ENCODE data around the gene CLCN4.

Gene CLCN4

DNA sequence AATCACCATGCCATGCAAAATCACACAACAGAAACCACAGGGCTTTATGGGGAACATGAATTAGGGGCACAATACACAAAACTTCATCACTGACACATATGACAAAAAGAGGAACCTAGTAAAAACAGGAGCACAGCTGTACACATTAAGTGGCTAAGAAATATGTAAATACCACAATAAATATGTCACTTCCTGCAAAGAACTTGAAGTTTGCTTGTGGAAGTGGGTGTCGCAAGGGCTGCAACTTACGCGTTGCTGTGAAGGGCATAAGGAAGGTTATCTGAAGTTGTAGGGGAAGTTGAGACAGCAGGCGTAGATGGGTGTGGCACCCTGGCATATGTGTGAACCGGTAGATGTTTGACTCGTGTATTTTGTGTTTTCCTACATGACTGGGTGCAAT is 42.4 kb downstream of the CLCN4 start:
- no peak for TF ChIP-seq POLR2A (IDR thresholded peaks at IDR 0.05; ENCODE audit: low read length)
- no peak for TF ChIP-seq GATA1 (IDR thresholded peaks at IDR 0.05; ENCODE audit: low read depth, low read length)

DNA sequence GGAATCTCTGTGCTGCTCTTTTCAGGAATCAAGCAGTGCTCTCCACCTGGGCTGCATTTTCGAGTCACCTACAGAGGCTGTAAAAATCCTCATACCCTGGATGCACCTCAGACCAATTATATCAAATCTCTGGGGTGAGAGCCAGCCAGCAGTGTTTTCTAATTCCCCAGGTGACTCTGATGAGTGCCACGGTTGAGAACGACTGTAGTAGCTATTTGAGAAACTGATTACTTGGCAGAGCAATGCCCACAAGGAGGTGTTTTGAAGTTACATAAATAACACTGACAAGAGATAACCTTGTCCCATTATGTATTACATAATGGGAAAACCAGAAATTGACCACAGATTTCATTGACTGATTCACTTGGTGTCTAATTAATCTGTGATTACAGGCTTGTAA is 46.8 kb downstream of the CLCN4 start:
- TF ChIP-seq POLR2A (IDR thresholded peaks at IDR 0.05; ENCODE audit: low read length) (no peak), GATA1 (IDR thresholded peaks at IDR 0.05; ENCODE audit: low read depth, low read length) (no peak)
- DNase-seq: no peak

More for the DNA sequence above, 42.4 kb downstream of the CLCN4 start:
- DNase-seq: peak; percentile 50 to 70

DNA sequence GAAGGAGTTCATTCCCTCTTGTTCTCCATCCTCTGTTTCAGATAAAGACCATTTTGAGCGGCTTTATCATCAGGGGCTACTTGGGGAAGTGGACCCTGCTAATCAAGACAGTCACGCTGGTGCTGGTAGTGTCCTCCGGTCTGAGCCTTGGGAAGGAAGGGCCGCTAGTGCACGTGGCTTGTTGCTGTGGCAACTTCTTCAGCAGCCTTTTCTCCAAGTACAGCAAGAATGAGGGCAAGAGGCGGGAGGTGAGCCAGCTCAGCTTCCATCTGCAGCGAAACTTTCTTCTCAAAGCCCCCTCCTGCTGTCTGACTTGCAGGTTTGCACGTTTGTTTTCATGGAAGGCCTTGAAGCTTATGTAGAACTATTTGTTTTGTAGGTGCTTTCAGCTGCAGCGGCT is 49.5 kb downstream of the CLCN4 start:
- TF ChIP-seq GATA1 (IDR thresholded peaks at IDR 0.05; ENCODE audit: low read depth, low read length) (no peak), POLR2A (IDR thresholded peaks at IDR 0.05; ENCODE audit: low read length) (no peak)
- DNase-seq: no peak

DNA sequence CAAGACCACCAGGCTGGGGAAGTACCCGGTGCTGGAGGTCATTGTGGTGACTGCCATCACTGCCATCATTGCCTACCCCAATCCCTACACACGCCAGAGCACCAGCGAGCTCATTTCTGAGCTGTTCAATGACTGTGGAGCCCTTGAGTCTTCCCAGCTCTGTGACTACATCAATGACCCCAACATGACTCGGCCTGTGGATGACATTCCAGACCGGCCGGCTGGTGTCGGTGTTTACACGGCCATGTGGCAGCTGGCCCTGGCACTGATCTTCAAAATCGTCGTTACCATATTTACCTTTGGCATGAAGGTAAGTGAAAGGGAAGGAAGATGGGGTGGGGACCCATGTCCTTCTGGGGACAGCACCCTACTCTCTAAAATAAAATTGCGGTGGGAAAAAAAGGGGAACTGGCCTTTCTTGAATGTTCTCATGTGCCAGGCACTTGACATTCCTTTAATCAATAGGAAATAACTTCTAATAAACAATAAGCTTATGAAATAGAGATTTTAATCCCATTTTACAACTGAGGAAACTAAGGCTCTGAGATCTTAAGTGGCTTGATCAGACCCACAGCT is 51.6 kb downstream of the CLCN4 start:
- no peak for TF ChIP-seq POLR2A (IDR thresholded peaks at IDR 0.05; ENCODE audit: low read length)
- no peak for TF ChIP-seq GATA1 (IDR thresholded peaks at IDR 0.05; ENCODE audit: low read depth, low read length)
- no peak for DNase-seq

DNA sequence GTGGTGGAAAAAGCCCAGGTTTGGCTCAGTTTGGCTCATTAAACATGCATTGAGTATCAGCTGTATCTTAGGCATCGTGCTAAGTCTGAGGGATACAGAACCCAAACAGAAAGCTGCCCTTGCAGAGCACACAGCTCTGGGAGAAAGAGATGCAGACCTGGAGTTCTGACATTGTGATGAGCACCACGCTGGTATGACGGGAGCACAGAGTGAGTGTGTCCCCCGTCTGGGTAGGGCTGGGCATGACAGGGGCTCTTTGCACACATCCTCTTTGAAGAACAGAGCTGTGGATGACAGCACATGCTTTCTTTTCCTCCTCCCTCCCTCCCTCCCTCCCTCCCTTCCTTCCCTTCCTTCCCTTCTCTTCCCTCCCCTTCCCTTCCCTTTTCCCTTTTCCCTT is 52.2 kb downstream of the CLCN4 start:
- TF ChIP-seq POLR2A (IDR thresholded peaks at IDR 0.05; ENCODE audit: low read length) (no peak), GATA1 (IDR thresholded peaks at IDR 0.05; ENCODE audit: low read depth, low read length) (no peak)
- no peak for DNase-seq

DNA sequence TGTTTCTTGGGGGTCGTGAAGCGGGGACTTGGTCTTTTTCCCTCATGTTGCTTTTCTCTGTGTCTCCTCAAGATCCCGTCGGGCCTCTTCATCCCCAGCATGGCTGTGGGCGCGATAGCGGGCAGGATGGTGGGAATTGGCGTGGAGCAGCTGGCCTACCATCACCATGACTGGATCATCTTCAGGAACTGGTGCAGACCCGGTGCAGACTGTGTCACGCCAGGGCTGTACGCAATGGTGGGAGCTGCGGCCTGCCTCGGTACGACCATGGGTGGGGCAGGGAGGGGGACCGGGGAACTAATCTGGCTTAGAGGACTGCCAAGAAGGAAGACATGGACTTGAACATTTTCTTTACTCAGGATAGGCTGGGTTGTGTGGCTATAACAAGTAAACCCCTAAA is 55.6 kb downstream of the CLCN4 start:
- TF ChIP-seq POLR2A (IDR thresholded peaks at IDR 0.05; ENCODE audit: low read length): no peak

DNA sequence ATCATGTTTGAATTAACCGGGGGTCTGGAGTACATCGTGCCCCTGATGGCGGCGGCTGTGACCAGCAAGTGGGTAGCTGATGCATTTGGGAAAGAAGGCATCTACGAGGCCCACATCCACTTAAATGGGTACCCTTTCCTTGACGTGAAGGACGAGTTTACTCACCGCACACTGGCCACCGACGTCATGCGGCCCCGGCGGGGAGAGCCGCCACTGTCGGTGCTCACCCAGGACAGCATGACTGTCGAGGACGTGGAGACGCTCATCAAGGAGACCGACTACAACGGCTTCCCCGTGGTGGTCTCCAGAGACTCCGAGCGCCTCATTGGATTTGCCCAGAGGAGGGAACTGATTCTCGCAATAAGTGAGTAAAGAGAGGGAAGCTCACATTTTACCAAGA is 56.9 kb downstream of the CLCN4 start:
- no peak for DNase-seq
- no peak for TF ChIP-seq GATA1 (IDR thresholded peaks at IDR 0.05; ENCODE audit: low read depth, low read length)
- TF ChIP-seq POLR2A (IDR thresholded peaks at IDR 0.05; ENCODE audit: low read length): no peak

More for the DNA sequence above, 55.6 kb downstream of the CLCN4 start:
- DNase-seq: no peak

DNA sequence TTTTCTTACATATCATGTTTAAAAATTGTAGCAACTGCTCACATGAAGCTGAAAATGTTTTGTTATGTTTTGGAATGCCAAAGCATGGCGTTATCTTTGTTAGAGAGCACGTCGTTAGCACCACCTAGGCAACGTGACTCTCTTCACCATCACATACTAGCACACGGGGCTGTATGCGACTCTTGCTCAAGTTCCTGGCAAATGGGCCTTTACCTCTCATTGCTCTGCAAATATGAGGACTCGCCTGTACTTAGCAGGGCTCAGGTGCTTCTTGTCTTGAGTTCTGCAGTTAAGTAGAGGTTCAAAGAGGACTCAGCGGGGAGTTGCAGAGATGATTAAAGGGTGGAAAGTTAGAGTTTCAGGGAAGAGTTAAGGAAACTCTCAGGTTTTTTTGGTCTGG is 59.4 kb downstream of the CLCN4 start:
- TF ChIP-seq POLR2A (IDR thresholded peaks at IDR 0.05; ENCODE audit: low read length): no peak
- no peak for TF ChIP-seq GATA1 (IDR thresholded peaks at IDR 0.05; ENCODE audit: low read depth, low read length)
- DNase-seq: no peak

DNA sequence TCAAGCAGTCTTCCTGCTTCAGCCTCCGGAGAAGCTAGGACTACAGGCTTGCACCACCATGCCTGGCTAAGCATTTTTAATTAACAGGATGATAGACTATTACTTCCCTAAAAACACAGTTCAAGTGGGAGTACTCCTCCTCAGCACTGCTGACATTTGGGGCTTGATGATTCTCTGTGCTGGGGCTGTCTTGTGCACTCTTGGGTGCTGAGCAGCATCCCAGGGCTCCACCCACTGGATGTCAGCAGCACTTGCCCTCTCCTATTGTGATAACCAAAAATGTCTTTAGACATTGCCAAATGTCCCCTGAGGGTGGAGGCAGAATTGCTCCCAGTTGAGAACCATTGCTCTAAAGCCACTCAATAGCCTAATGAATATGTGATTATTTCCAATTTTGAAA is 60.4 kb downstream of the CLCN4 start:
- DNase-seq: peak; percentile 35 to 52
- TF ChIP-seq POLR2A (IDR thresholded peaks at IDR 0.05; ENCODE audit: low read length) (no peak), GATA1 (IDR thresholded peaks at IDR 0.05; ENCODE audit: low read depth, low read length) (no peak)

DNA sequence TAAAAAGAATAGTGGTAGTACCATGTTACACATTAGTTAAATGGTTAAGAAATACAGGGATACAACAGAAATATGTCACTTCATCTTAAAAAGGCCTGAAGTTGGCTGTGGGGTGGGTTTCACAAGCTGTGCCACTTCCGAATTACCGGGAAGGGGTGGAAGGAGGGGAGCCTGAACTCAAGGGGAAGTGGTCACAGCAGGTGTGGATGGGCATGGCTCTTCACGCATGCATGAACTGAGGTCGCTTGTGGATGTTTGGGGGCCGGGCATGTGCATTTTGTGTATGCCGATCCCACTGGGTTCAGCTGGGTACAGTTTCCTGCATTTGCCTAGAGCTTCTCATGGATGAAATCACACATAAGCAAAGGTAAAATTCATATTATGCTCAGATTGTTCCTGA is 64.9 kb downstream of the CLCN4 start:
- no peak for DNase-seq
- TF ChIP-seq GATA1 (IDR thresholded peaks at IDR 0.05; ENCODE audit: low read depth, low read length) (no peak), POLR2A (IDR thresholded peaks at IDR 0.05; ENCODE audit: low read length) (no peak)

DNA sequence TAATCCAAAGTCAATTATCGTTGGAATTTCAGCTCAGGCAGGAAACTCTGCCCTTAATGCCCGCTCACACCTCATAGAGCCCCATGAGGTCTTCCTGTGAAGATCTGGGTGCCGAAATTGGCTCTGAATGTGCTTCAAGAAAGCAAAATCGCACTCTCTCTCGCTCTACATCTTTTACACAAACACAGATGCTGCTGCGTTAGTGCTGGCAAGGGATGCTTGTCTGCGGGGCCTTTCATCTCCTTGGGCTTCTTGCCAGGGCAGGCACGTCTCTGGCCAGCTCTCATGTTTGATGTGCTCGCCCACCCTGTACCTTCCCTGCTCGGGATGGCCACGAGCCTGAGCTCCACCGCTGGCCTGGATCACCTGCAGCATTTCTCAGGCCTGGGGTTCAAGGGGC is 66.5 kb downstream of the CLCN4 start:
- TF ChIP-seq POLR2A (IDR thresholded peaks at IDR 0.05; ENCODE audit: low read length) (no peak), GATA1 (IDR thresholded peaks at IDR 0.05; ENCODE audit: low read depth, low read length) (no peak)
- no peak for DNase-seq

DNA sequence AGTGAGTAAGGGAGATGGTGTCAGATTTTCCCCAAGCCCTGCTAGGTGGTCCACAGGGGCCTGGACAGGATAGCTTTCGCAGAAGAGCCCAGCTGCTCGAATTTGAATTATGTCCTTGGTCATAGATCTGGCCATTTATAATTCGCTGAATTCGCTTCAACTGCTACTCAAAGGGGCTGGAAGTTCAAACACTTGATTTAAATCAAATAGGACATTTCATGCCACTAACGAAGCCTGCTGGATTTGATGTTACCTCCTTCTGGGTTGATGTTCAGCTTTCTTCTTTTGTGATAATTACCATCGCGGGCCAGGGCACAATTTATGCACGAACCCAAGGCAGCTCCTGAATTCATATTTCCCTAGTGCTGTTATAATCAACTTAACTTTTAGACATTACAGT is 67.0 kb downstream of the CLCN4 start:
- DNase-seq: no peak
- TF ChIP-seq GATA1 (IDR thresholded peaks at IDR 0.05; ENCODE audit: low read depth, low read length): no peak

DNA sequence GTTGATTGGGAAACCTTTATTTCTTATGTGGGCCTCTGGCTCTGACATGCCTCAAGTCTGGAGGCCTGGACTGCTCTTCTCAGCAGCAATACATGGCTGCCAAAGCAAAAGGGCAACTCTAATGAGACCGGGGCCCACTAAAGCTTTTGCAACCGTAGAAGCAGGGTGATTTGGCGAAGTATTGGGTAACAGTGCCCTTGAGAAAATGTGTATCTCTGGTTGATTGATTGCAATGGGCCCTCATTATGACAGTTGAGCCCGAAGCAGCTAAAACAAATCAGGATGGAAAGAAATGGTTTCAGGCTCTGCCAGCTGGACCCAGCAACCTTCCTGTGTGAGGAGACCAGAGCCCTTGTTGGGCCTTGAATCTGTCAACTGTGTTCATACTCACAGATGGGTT is 73.4 kb downstream of the CLCN4 start:
- no peak for DNase-seq
- TF ChIP-seq GATA1 (IDR thresholded peaks at IDR 0.05; ENCODE audit: low read depth, low read length) (no peak), POLR2A (IDR thresholded peaks at IDR 0.05; ENCODE audit: low read length) (no peak)

DNA sequence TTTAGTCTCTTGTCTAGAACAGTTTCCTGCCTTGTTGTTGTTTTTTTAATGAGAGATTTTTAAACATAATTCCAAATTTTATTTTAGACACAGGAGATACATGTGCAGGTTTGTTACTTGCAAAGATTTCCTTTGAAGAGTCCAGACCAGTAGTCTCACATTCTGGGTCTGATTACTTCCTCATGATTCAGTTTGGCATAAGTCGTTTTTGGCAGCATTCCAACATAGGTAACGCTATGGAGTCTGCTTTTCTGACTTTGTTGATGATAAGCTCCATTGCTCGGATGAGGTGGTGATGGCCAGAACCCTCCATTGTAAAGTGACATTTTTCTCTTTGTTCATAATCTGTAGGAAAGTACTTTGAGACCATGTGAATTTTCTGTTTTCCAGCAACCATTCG is 74.7 kb downstream of the CLCN4 start:
- DNase-seq: no peak
- TF ChIP-seq POLR2A (IDR thresholded peaks at IDR 0.05; ENCODE audit: low read length): no peak
- TF ChIP-seq GATA1 (IDR thresholded peaks at IDR 0.05; ENCODE audit: low read depth, low read length): no peak

DNA sequence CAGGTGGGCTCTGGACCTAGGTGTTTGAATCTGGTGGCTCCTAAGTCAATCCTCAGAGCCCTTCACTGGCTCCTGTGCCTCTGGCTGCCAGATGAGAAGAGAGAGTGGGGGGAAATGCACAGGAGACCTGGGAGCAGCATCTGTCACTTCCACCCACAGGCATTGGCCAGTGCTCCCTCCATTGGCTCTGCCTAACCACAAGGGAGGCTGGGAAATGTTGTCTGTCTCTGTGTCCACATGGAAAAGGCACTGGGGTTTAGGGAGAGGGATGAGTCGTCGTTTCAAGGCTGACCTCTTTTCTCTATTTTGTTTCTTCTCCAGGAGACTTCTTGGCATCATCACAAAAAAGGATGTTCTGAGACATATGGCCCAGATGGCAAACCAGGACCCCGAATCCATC is 76.4 kb downstream of the CLCN4 start:
- TF ChIP-seq POLR2A (IDR thresholded peaks at IDR 0.05; ENCODE audit: low read length): no peak
- TF ChIP-seq GATA1 (IDR thresholded peaks at IDR 0.05; ENCODE audit: low read depth, low read length): no peak
- no peak for DNase-seq

DNA sequence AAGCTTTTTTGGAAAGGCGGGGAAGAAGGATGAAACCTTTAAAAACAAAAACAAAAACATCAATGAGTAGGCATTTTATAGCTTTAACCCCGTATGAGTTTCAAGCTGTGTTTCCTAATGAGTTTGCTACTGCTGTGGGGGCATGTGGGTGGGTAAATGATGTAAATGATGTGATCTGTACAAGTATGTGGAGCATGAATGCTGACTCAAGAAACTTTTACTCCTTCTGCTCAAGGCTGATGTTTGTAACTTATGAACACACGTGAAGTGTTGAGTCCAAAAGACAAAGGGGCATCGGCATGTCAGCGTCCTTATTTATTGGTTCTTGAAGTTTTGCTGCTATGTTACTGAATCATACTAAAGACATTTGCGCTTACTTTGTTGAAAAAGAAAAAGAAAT is 76.9 kb downstream of the CLCN4 start:
- no peak for TF ChIP-seq GATA1 (IDR thresholded peaks at IDR 0.05; ENCODE audit: low read depth, low read length)
- TF ChIP-seq POLR2A (IDR thresholded peaks at IDR 0.05; ENCODE audit: low read length): no peak
- no peak for DNase-seq

Data from erythroblast (primary cell).